H1 (cell line): ENCODE results near the gene RAB36. TPM values are rescaled to one million over a fixed set of nuclear protein-coding genes. Genes with fewer than 3 reads are reported as not detected.

ENCODE experiments used
- CTCF ChIA-PET: fragments of 300-600 bp; sonication (Branson Sonifier 250); formaldehyde crosslinking; loops from one replicate; lab custom pipeline; 2021; ENCODE audit not compliant: partially characterized antibody; lab: Charles Lee
- POLR2A ChIA-PET: fragments of 300-600 bp; sonication (Branson Sonifier 250); formaldehyde crosslinking; loops from one replicate; lab custom pipeline; 2021; ENCODE audit warnings: inconsistent platforms; ENCODE audit not compliant: partially characterized antibody; lab: Charles Lee
- DNase-seq, 2 experiments: peaks; one replicate each; pipeline versions ENCODE4 v3.0.0 to v3.0.0-alpha.2; 2010 to 2022; ENCODE audit warnings: low spot score in 2 of 2, low read depth in 1 of 2, mixed read lengths in 1 of 2
- FAIRE-seq: peaks from 2 replicates; lab custom pipeline; 2011; peaks lifted over from hg19 to GRCh38; lab: Jason Lieb, UNC
- H2AFZ ChIP-seq: 2 replicates; pipeline ENCODE4 v1.8.1; 2012; ENCODE audit warnings: low read length, inconsistent platforms
- H2AK5ac ChIP-seq: 2 replicates; pipeline ENCODE4 v1.6.1; 2013; ENCODE audit warnings: low read depth, low read length
- H2BK120ac ChIP-seq: replicated peaks from 2 replicates; pipeline ENCODE3; 2013; ENCODE audit warnings: low read depth, low read length, inconsistent platforms
- H2BK12ac ChIP-seq: 2 replicates; pipeline ENCODE4 v1.6.1; 2013; ENCODE audit warnings: low read depth, low read length
- H2BK15ac ChIP-seq: 2 replicates; pipeline ENCODE4 v1.6.1; 2013; ENCODE audit warnings: low read length
- H2BK20ac ChIP-seq: 2 replicates; pipeline ENCODE4 v1.6.1; 2013; ENCODE audit warnings: low read length
- H2BK5ac ChIP-seq: 2 replicates; pipeline ENCODE4 v1.6.1; 2013; ENCODE audit warnings: low read depth, low read length
- H3K14ac ChIP-seq: 2 replicates; pipeline ENCODE4 v1.6.1; 2013; ENCODE audit warnings: inconsistent platforms; ENCODE audit not compliant: insufficient read length
- H3K18ac ChIP-seq: 2 replicates; pipeline ENCODE4 v1.6.1; 2013; ENCODE audit warnings: low read length; ENCODE audit errors: extremely low read depth
- H3K23ac ChIP-seq: 2 replicates; pipeline ENCODE4 v1.6.1; 2013; ENCODE audit warnings: inconsistent platforms; ENCODE audit not compliant: insufficient read length
- H3K23me2 ChIP-seq: 2 replicates; pipeline ENCODE4 v1.6.1; 2013; ENCODE audit warnings: low read depth, low read length
- H3K27ac ChIP-seq: 2 replicates; pipeline ENCODE4 v1.6.1; 2011; ENCODE audit warnings: low read depth, low read length, inconsistent platforms
- H3K27me3 ChIP-seq, 4 experiments: replicated peaks in 1 of 4; 1 replicate in 1 of 4; 2 replicates in 3 of 4; pipeline versions ENCODE4 v1.6.1 to v1.8.1; 2011 to 2013; ENCODE audit warnings: low read length in 3 of 4, mild to moderate bottlenecking in 3 of 4, inconsistent platforms in 2 of 4, mixed read lengths in 2 of 4, moderate library complexity in 1 of 4; ENCODE audit not compliant: control insufficient read depth in 3 of 4, insufficient read depth in 3 of 4; ENCODE audit errors: extremely low read depth in 1 of 4
- H3K36me3 ChIP-seq, 4 experiments: 2 replicates each; pipeline versions ENCODE4 v1.6.1 to v1.8.1; 2011 to 2013; ENCODE audit warnings: mild to moderate bottlenecking in 4 of 4, low read length in 3 of 4, moderate library complexity in 2 of 4, control low read depth in 1 of 4, inconsistent platforms in 1 of 4; ENCODE audit not compliant: insufficient read depth in 4 of 4, control insufficient read depth in 2 of 4
- H3K4ac ChIP-seq: replicated peaks from 2 replicates; pipeline ENCODE3; 2013; ENCODE audit warnings: low read length, low read depth, mixed read lengths, inconsistent platforms; ENCODE audit not compliant: insufficient read length
- H3K4me1 ChIP-seq, 4 experiments: replicated peaks in 1 of 4; 1 replicate in 1 of 4; 2 replicates in 3 of 4; pipeline versions ENCODE4 v1.6.1 to v1.8.1; 2011 to 2013; ENCODE audit warnings: low read length in 3 of 4, inconsistent platforms in 2 of 4, mixed read lengths in 1 of 4; ENCODE audit not compliant: insufficient read depth in 4 of 4, control insufficient read depth in 3 of 4
- H3K4me2 ChIP-seq, 2 experiments: 2 replicates each; pipeline versions ENCODE4 v1.6.1 to v1.8.1; 2011 to 2013; ENCODE audit warnings: low read depth in 2 of 2, low read length in 2 of 2, control low read depth in 1 of 2, inconsistent platforms in 1 of 2, mild to moderate bottlenecking in 1 of 2; ENCODE audit not compliant: insufficient read depth in 1 of 2
- H3K4me3 ChIP-seq, 4 experiments: fragments of 200-600, 300-600 bp in 1 of 4; sonication (generic), shearing (Covaris generic), sonication (Bioruptor Twin) in 1 of 4; 2 replicates each; pipeline versions ENCODE4 v1.5.1 to v1.8.1; 2011 to 2016; ENCODE audit warnings: low read length in 4 of 4, low read depth in 3 of 4, control low read depth in 2 of 4, inconsistent platforms in 2 of 4, mild to moderate bottlenecking in 2 of 4, mixed read lengths in 1 of 4, moderate library complexity in 1 of 4; ENCODE audit not compliant: insufficient read depth in 2 of 4; ENCODE audit errors: extremely low read depth in 1 of 4
- H3K56ac ChIP-seq: replicated peaks from 2 replicates; pipeline ENCODE3; 2013; ENCODE audit warnings: low read depth, mild to moderate bottlenecking, mixed read lengths, low read length, inconsistent platforms; ENCODE audit not compliant: insufficient read length
- H3K79me1 ChIP-seq: 2 replicates; pipeline ENCODE4 v1.6.1; 2013; ENCODE audit warnings: low read depth, low read length, control low read depth
- H3K79me2 ChIP-seq, 2 experiments: 2 replicates each; pipeline versions ENCODE4 v1.6.1 to v1.8.1; 2012 to 2013; ENCODE audit warnings: low read length in 2 of 2, mild to moderate bottlenecking in 2 of 2, inconsistent platforms in 1 of 2; ENCODE audit not compliant: insufficient read depth in 2 of 2, control insufficient read depth in 1 of 2
- H3K9ac ChIP-seq, 4 experiments: replicated peaks in 1 of 4; 1 replicate in 1 of 4; 2 replicates in 3 of 4; pipeline versions ENCODE4 v1.6.1 to v1.8.1; 2011 to 2013; ENCODE audit warnings: low read depth in 3 of 4, low read length in 3 of 4, control low read depth in 2 of 4, mild to moderate bottlenecking in 2 of 4, moderate library complexity in 2 of 4, inconsistent platforms in 1 of 4; ENCODE audit errors: extremely low read depth in 1 of 4
- H3K9me3 ChIP-seq, 2 experiments: 2 replicates each; pipeline versions ENCODE4 v1.6.1 to v1.8.1; 2012 to 2013; ENCODE audit warnings: mild to moderate bottlenecking in 2 of 2, moderate library complexity in 2 of 2, control low read depth in 1 of 2, inconsistent platforms in 1 of 2, low read depth in 1 of 2, low read length in 1 of 2, mixed read lengths in 1 of 2; ENCODE audit not compliant: insufficient read depth in 2 of 2
- H4K20me1 ChIP-seq, 2 experiments: replicated peaks in 1 of 2; 2 replicates each; pipeline versions ENCODE3 to v1.8.1; 2011 to 2013; ENCODE audit warnings: inconsistent platforms in 2 of 2, low read length in 2 of 2, mild to moderate bottlenecking in 1 of 2; ENCODE audit not compliant: insufficient read depth in 2 of 2, control insufficient read depth in 1 of 2
- H4K5ac ChIP-seq: 2 replicates; pipeline ENCODE4 v1.6.1; 2013; ENCODE audit warnings: low read length, low read depth, mixed read lengths, inconsistent platforms; ENCODE audit not compliant: insufficient read length
- H4K8ac ChIP-seq: 2 replicates; pipeline ENCODE4 v1.8.0; 2013; ENCODE audit warnings: mild to moderate bottlenecking, moderate library complexity, low read length, inconsistent platforms; ENCODE audit not compliant: insufficient read depth; ENCODE audit errors: extremely low read depth
- H4K91ac ChIP-seq: replicated peaks from 2 replicates; pipeline ENCODE3; 2013; ENCODE audit warnings: low read length, mixed read lengths, inconsistent platforms; ENCODE audit not compliant: insufficient read length
- ASH2L ChIP-seq: fragments of 200-600, 300-600 bp; sonication (generic); IDR thresholded peaks from one replicate; pipeline ENCODE4 v1.7.1; 2017; ENCODE audit warnings: low read length
- ATF2 ChIP-seq: IDR thresholded peaks from 2 replicates; pipeline ENCODE4 v1.6.1; 2012; ENCODE audit warnings: low read length, inconsistent platforms
- CTBP2 ChIP-seq: IDR thresholded peaks from 2 replicates; pipeline ENCODE4 v1.7.0; 2011; ENCODE audit warnings: borderline replicate concordance, mild to moderate bottlenecking, moderate library complexity, mixed read lengths, low read length; ENCODE audit not compliant: insufficient read depth, insufficient read length
- EGR1 ChIP-seq: IDR thresholded peaks from 2 replicates; pipeline ENCODE4 v1.6.1; 2011; ENCODE audit warnings: low read depth, low read length, borderline replicate concordance
- FOSL1 ChIP-seq: IDR thresholded peaks from 2 replicates; pipeline ENCODE4 v1.6.1; 2011; ENCODE audit warnings: mild to moderate bottlenecking, low read depth, low read length, moderate library complexity; ENCODE audit not compliant: insufficient read depth
- HDAC2 ChIP-seq, 2 experiments: fragments of 300-600 bp in 1 of 2; sonication (generic) in 1 of 2; IDR thresholded peaks; 2 replicates each; pipeline ENCODE4 v1.6.1; 2011 to 2012; ENCODE audit warnings: low read depth in 2 of 2, low read length in 2 of 2, mild to moderate bottlenecking in 2 of 2, moderate library complexity in 2 of 2, borderline replicate concordance in 1 of 2, inconsistent platforms in 1 of 2
- MAX ChIP-seq: IDR thresholded peaks from 2 replicates; pipeline ENCODE4 v1.6.1; 2012; ENCODE audit warnings: inconsistent platforms
- RFX5 ChIP-seq: IDR thresholded peaks from 2 replicates; pipeline ENCODE4 v1.6.1; 2011; ENCODE audit warnings: low read depth, low read length, improper control_type of control experiment, borderline replicate concordance
- SIX5 ChIP-seq: IDR thresholded peaks from 2 replicates; pipeline ENCODE4 v1.6.1; 2011; ENCODE audit warnings: mild to moderate bottlenecking, low read depth, low read length
- TAF7 ChIP-seq: optimal IDR thresholded peaks from 2 replicates; pipeline ENCODE3; 2011; ENCODE audit warnings: low read depth, mild to moderate bottlenecking, inconsistent platforms, low read length, moderate library complexity, borderline replicate concordance
- YY1 ChIP-seq: IDR thresholded peaks from 2 replicates; pipeline ENCODE4 v1.6.1; 2011; ENCODE audit warnings: low read depth, mild to moderate bottlenecking, low read length
- ZNF274 ChIP-seq: IDR thresholded peaks from 2 replicates; pipeline ENCODE4 v1.7.0; 2012; ENCODE audit warnings: low read length, borderline replicate concordance; ENCODE audit errors: extremely low read depth
- WGBS, 2 experiments: shearing (Covaris generic) in 1 of 2; methylation state at CpG; one replicate each; pipeline versions ENCODE4 v1.1.6 to v1.1.7; 2013 to 2015; ENCODE audit warnings: low lambda C conversion rate in 2 of 2, mixed read lengths in 2 of 2, inconsistent platforms in 1 of 2, low coverage in 1 of 2, missing lambda C conversion rate in 1 of 2; ENCODE audit not compliant: insufficient replicate concordance in 2 of 2, insufficient coverage in 1 of 2, insufficient read length in 1 of 2; ENCODE audit errors: extremely low coverage in 1 of 2, missing lambda C conversion rate in 1 of 2; 5-methylcytosine and 5-hydroxymethylcytosine counted together
- polyA plus RNA-seq, 7 experiments: library from polyadenylated mRNA; depleted of rRNA in 3 of 7; stranded (reverse) in 5 of 7; unstranded in 2 of 7; fragments of >200 nt in 5 of 7; fragments of 200-250 nt in 2 of 7; gene quantifications; 1 replicate in 5 of 7; 2 replicates in 1 of 7; 4 replicates in 1 of 7; pipeline versions ENCODE4 v1.2.1 to v1.2.3, GENCODE V29; 2011 to 2013; ENCODE audit warnings: missing spikeins in 2 of 7, mixed read lengths in 2 of 7
- total RNA-seq: library from RNA; stranded (reverse); fragmentation: NEBNext Ultra II Directional; extraction: Animal tissue kit (Norgen Biotek cat#: 25700); gene quantifications from 2 replicates; pipeline ENCODE4 v1.2.1, GENCODE V29; 2021

Gene RAB36
- total and polyA plus RNA-seq, 2 of the 8 experiments (the other 6 are each of a cell fraction or from before 2014, with no cell fraction given) = 1.0 to 1.5 TPM

- DNase-seq = no peak
- Histone ChIP-seq H3K9ac (no peak overlapping the region), H2AFZ (no peak overlapping the region), H3K27me3 (no peaks in the 10 kb centered on the region; a peak in 3 of 7 replicates), H3K9me3 (no peaks in the 10 kb centered on the region), H2BK5ac (no peak overlapping the region; the same call in 1 of the 2 replicates), H3K27ac (no peak overlapping the region), H2BK15ac (no peak overlapping the region), H4K91ac (no peak overlapping the region), H2BK120ac (no peak overlapping the region), H3K23ac (no peak overlapping the region), H3K4me3 (no peak overlapping the region), H3K4me1 (no peaks in the 10 kb centered on the region; a peak in 1 of 7 replicates), H3K14ac (no peak overlapping the region), H3K4ac (no peak overlapping the region), H2AK5ac (no peak overlapping the region), H3K18ac (no peak overlapping the region), H3K23me2 (no peaks in the 10 kb centered on the region), H3K79me1 (no peaks in the 10 kb centered on the region), H4K20me1 (peaks cover 3 to 12% of the 10 kb centered on the region in 2 experiments), H3K56ac (no peak overlapping the region), H4K8ac (no peak overlapping the region), H2BK12ac (no peak overlapping the region), H3K79me2 (no peaks in the 10 kb centered on the region), H4K5ac (no peak overlapping the region), H3K36me3 (no peaks in the 10 kb centered on the region), H2BK20ac (no peak overlapping the region), H3K4me2 (no peak overlapping the region)
- FAIRE-seq = no peak
- ChIA-PET POLR2A (no interaction called here), CTCF (interaction anchor here (1.1 to 3.2 kb wide), 4 partner anchors 11 to 176 kb away, joined by 3 to 12 read pairs (median 6); no protein-coding TSS in a partner anchor)
- WGBS, 2 experiments = 87% methylated on average over 4 of the region's 4 CpGs; no CpG with 5 or more reads in 1 of the 2 experiments
- TF ChIP-seq ZNF274 = no peak
- no peak for TF ChIP-seq SIX5
- no peak for TF ChIP-seq EGR1
- no peak for TF ChIP-seq RFX5
- TF ChIP-seq ASH2L = no peak
- no peak for TF ChIP-seq CTBP2
- TF ChIP-seq FOSL1 = no peak
- TF ChIP-seq YY1 = no peak
- no peak for TF ChIP-seq HDAC2 (IDR thresholded peaks at IDR 0.05; ENCODE audit: borderline replicate concordance in 1 of 2, low read depth in 2 of 2, low read length in 2 of 2)
- TF ChIP-seq ATF2 = no peak
- no peak for TF ChIP-seq MAX
- TF ChIP-seq TAF7 = no peak
These were observed 38.9 kb upstream of the RAB36 start for GRCh38 chr22:23106344-23106743.
